Breast epithelium (tissue), 3 donors: ENCODE measurements around the gene DEK.

Experiments used
- CTCF ChIP-seq, 3 donors: fragments of 450-650 bp; IDR thresholded peaks; one replicate each; pipeline ENCODE4 v1.5.1; 2016 to 2017; ENCODE audit warnings: antibody characterized with exemption in 3 of 3, mild to moderate bottlenecking in 3 of 3, moderate library complexity in 3 of 3
- POLR2A ChIP-seq: fragments of 450-650 bp; IDR thresholded peaks from one replicate; pipeline ENCODE4 v1.6.1; 2016; ENCODE audit warnings: antibody characterized with exemption, mild to moderate bottlenecking, moderate library complexity
- POLR2AphosphoS5 ChIP-seq, 3 donors: sonication (generic); formaldehyde crosslinking; IDR thresholded peaks; one replicate each; pipeline ENCODE4 v1.6.1; 2017; ENCODE audit warnings: antibody characterized with exemption in 3 of 3

GRCh38 chr6:18268066-18268465 lies 3.7 kb upstream of the DEK start:
- TF ChIP-seq POLR2A (no peak), CTCF (IDR thresholded peaks at IDR 0.05) (no peak), POLR2AphosphoS5 (IDR thresholded peaks at IDR 0.05) (no peak)
